GM23338 (cell line): ENCODE results near the gene GPATCH2. TPM values are rescaled to one million over a fixed set of nuclear protein-coding genes. Genes with fewer than 3 reads are reported as not detected.

Source experiments
- ATAC-seq: fragments of 200-7000 bp; cut with Tn5 transposase; 3 replicates; pipeline ENCODE4 v1.9.1; 2020
- DNase-seq: peaks from one replicate; pipeline ENCODE4 v3.0.0-alpha.2; 2015; ENCODE audit warnings: low spot score
- H2AFZ ChIP-seq: fragments of 200-600 bp; sonication (generic); 2 replicates; pipeline ENCODE4 v1.8.0; 2016; ENCODE audit warnings: antibody characterized with exemption, mild to moderate bottlenecking, moderate library complexity
- H3F3A ChIP-seq: fragments of 200-600 bp; sonication (generic); replicated peaks from 2 replicates; pipeline ENCODE4 v1.8.0; 2017; ENCODE audit warnings: antibody characterized with exemption, mixed run types, low read depth
- H3K27ac ChIP-seq: fragments of 200-600 bp; sonication (generic); 2 replicates; pipeline ENCODE4 v1.6.1; 2016; ENCODE audit warnings: low read depth
- H3K27me3 ChIP-seq: fragments of 200-600 bp; sonication (generic); 2 replicates; pipeline ENCODE4 v1.8.0; 2016; ENCODE audit warnings: mild to moderate bottlenecking, mixed run types, moderate library complexity; ENCODE audit not compliant: insufficient read depth
- H3K36me3 ChIP-seq: fragments of 200-600 bp; sonication (generic); 2 replicates; pipeline ENCODE4 v1.8.0; 2016; ENCODE audit warnings: mild to moderate bottlenecking; ENCODE audit not compliant: insufficient read depth
- H3K4me1 ChIP-seq: fragments of 200-600 bp; sonication (generic); 2 replicates; pipeline ENCODE4 v1.8.0; 2016; ENCODE audit warnings: mild to moderate bottlenecking, moderate library complexity; ENCODE audit not compliant: insufficient read depth
- H3K4me2 ChIP-seq: fragments of 200-600 bp; sonication (generic); 2 replicates; pipeline ENCODE4 v1.7.1; 2017; ENCODE audit warnings: mixed run types
- H3K4me3 ChIP-seq: fragments of 200-600 bp; sonication (generic); 2 replicates; pipeline ENCODE4 v1.6.1; 2016; ENCODE audit warnings: mixed run types
- H3K79me2 ChIP-seq: fragments of 200-600 bp; sonication (generic); replicated peaks from 2 replicates; pipeline ENCODE4 v1.8.0; 2017; ENCODE audit warnings: mild to moderate bottlenecking; ENCODE audit not compliant: insufficient read depth
- H3K9me2 ChIP-seq: fragments of 200-600 bp; sonication (generic); 2 replicates; pipeline ENCODE4 v1.8.0; 2017; ENCODE audit not compliant: insufficient read depth
- H4K20me1 ChIP-seq: fragments of 200-600 bp; sonication (generic); replicated peaks from 2 replicates; pipeline ENCODE4 v1.8.0; 2017; ENCODE audit warnings: mild to moderate bottlenecking; ENCODE audit not compliant: insufficient read depth
- H3K27ac Mint-ChIP-seq: 2 replicates; pipeline ENCODE4 v1.8.0; 2020; ENCODE audit warnings: inconsistent platforms, mild to moderate bottlenecking, moderate library complexity, mixed read lengths
- H3K27me3 Mint-ChIP-seq: 3 replicates; pipeline ENCODE4 v1.8.0; 2022; ENCODE audit warnings: low read depth, mild to moderate bottlenecking, moderate library complexity, mixed read lengths, inconsistent platforms; ENCODE audit not compliant: insufficient read depth, poor library complexity
- H3K36me3 Mint-ChIP-seq: 3 replicates; pipeline ENCODE4 v1.8.0; 2021; ENCODE audit warnings: low read depth, mild to moderate bottlenecking, inconsistent platforms, moderate library complexity, mixed read lengths
- H3K4me1 Mint-ChIP-seq: 3 replicates; pipeline ENCODE4 v1.8.0; 2020; ENCODE audit warnings: mild to moderate bottlenecking, inconsistent platforms, mixed read lengths
- H3K4me3 Mint-ChIP-seq: 3 replicates; pipeline ENCODE4 v1.8.0; 2021; ENCODE audit warnings: moderate library complexity, mild to moderate bottlenecking, inconsistent platforms, mixed read lengths
- H3K9me3 Mint-ChIP-seq: 3 replicates; pipeline ENCODE4 v1.8.0; 2020; ENCODE audit warnings: moderate library complexity, mild to moderate bottlenecking, inconsistent platforms, mixed read lengths
- JUNB ChIP-seq: IDR thresholded peaks from one replicate; pipeline ENCODE4 v1.6.1; 2016; ENCODE audit warnings: antibody characterized with exemption; ENCODE audit not compliant: unreplicated experiment
- NANOG ChIP-seq: IDR thresholded peaks from 2 replicates; pipeline ENCODE4 v1.6.1; 2016; ENCODE audit warnings: antibody characterized with exemption, borderline replicate concordance
- polyA plus RNA-seq: library from polyadenylated mRNA; unstranded; fragments of >200 nt; fragmentation: Nextera tagmentation; extraction: Ambion mirVana; gene quantifications from 2 replicates; pipeline ENCODE4 v1.2.1, GENCODE V29; 2016
- total RNA-seq: library from RNA; depleted of rRNA; stranded (reverse); fragments of >200 nt; shearing (Covaris generic); gene quantifications from 2 replicates; pipeline ENCODE4 v1.2.3, GENCODE V29; 2014
- TF ChIP-seq, protein P1 (sequence below): fragments of 250-450 bp; sonication (Bioruptor Pico); IDR thresholded peaks from 2 replicates; pipeline ENCODE4 v1.5.0; 2020; ENCODE audit warnings: mild to moderate bottlenecking, moderate library complexity
- TF ChIP-seq, protein P2 (sequence below): IDR thresholded peaks from one replicate; pipeline ENCODE4 v1.6.1; 2018; ENCODE audit warnings: antibody characterized with exemption; ENCODE audit not compliant: unreplicated experiment
- TF ChIP-seq, protein P3 (sequence below): IDR thresholded peaks from 2 replicates; pipeline ENCODE4 v1.6.1; 2016; ENCODE audit warnings: antibody characterized with exemption

Gene GPATCH2
- total and polyA plus RNA-seq, 2 experiments from 2014 or later, result 12.3 to 26.7 TPM

DNA sequence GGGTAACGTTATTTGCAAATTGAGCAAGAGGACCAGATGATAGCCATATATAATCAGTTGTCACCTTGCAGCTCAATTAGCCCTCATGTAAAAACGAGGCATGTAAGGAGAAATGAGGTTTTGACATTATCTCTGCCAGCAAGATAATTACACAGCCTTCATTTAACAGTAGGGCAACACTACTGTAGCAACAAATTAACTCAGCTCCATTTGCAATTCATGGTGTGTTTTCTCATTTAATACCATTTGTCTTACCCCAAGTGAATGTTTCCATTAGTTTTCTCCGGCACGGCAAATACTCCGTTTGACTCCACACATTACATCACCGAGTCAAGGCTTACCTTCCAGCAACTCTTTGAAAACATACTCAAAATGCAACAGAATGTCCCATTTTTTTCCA is 66.7 kb downstream of the GPATCH2 start (continued):
- TF ChIP-seq, protein P1, sequence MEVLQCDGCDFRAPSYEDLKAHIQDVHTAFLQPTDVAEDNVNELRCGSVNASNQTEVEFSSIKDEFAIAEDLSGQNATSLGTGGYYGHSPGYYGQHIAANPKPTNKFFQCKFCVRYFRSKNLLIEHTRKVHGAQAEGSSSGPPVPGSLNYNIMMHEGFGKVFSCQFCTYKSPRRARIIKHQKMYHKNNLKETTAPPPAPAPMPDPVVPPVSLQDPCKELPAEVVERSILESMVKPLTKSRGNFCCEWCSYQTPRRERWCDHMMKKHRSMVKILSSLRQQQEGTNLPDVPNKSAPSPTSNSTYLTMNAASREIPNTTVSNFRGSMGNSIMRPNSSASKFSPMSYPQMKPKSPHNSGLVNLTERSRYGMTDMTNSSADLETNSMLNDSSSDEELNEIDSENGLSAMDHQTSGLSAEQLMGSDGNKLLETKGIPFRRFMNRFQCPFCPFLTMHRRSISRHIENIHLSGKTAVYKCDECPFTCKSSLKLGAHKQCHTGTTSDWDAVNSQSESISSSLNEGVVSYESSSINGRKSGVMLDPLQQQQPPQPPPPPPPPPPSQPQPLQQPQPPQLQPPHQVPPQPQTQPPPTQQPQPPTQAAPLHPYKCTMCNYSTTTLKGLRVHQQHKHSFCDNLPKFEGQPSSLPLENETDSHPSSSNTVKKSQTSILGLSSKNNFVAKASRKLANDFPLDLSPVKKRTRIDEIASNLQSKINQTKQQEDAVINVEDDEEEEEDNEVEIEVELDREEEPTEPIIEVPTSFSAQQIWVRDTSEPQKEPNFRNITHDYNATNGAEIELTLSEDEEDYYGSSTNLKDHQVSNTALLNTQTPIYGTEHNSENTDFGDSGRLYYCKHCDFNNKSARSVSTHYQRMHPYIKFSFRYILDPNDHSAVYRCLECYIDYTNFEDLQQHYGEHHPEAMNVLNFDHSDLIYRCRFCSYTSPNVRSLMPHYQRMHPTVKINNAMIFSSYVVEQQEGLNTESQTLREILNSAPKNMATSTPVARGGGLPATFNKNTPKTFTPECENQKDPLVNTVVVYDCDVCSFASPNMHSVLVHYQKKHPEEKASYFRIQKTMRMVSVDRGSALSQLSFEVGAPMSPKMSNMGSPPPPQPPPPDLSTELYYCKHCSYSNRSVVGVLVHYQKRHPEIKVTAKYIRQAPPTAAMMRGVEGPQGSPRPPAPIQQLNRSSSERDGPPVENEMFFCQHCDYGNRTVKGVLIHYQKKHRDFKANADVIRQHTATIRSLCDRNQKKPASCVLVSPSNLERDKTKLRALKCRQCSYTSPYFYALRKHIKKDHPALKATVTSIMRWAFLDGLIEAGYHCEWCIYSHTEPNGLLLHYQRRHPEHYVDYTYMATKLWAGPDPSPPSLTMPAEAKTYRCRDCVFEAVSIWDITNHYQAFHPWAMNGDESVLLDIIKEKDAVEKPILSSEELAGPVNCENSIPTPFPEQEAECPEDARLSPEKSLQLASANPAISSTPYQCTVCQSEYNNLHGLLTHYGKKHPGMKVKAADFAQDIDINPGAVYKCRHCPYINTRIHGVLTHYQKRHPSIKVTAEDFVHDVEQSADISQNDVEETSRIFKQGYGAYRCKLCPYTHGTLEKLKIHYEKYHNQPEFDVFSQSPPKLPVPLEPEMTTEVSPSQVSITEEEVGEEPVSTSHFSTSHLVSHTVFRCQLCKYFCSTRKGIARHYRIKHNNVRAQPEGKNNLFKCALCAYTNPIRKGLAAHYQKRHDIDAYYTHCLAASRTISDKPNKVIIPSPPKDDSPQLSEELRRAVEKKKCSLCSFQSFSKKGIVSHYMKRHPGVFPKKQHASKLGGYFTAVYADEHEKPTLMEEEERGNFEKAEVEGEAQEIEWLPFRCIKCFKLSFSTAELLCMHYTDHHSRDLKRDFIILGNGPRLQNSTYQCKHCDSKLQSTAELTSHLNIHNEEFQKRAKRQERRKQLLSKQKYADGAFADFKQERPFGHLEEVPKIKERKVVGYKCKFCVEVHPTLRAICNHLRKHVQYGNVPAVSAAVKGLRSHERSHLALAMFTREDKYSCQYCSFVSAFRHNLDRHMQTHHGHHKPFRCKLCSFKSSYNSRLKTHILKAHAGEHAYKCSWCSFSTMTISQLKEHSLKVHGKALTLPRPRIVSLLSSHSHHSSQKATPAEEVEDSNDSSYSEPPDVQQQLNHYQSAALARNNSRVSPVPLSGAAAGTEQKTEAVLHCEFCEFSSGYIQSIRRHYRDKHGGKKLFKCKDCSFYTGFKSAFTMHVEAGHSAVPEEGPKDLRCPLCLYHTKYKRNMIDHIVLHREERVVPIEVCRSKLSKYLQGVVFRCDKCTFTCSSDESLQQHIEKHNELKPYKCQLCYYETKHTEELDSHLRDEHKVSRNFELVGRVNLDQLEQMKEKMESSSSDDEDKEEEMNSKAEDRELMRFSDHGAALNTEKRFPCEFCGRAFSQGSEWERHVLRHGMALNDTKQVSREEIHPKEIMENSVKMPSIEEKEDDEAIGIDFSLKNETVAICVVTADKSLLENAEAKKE (CRISPR knock-in tag), result no peak
- TF ChIP-seq, protein P2, sequence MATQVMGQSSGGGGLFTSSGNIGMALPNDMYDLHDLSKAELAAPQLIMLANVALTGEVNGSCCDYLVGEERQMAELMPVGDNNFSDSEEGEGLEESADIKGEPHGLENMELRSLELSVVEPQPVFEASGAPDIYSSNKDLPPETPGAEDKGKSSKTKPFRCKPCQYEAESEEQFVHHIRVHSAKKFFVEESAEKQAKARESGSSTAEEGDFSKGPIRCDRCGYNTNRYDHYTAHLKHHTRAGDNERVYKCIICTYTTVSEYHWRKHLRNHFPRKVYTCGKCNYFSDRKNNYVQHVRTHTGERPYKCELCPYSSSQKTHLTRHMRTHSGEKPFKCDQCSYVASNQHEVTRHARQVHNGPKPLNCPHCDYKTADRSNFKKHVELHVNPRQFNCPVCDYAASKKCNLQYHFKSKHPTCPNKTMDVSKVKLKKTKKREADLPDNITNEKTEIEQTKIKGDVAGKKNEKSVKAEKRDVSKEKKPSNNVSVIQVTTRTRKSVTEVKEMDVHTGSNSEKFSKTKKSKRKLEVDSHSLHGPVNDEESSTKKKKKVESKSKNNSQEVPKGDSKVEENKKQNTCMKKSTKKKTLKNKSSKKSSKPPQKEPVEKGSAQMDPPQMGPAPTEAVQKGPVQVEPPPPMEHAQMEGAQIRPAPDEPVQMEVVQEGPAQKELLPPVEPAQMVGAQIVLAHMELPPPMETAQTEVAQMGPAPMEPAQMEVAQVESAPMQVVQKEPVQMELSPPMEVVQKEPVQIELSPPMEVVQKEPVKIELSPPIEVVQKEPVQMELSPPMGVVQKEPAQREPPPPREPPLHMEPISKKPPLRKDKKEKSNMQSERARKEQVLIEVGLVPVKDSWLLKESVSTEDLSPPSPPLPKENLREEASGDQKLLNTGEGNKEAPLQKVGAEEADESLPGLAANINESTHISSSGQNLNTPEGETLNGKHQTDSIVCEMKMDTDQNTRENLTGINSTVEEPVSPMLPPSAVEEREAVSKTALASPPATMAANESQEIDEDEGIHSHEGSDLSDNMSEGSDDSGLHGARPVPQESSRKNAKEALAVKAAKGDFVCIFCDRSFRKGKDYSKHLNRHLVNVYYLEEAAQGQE, result no peak

DNA sequence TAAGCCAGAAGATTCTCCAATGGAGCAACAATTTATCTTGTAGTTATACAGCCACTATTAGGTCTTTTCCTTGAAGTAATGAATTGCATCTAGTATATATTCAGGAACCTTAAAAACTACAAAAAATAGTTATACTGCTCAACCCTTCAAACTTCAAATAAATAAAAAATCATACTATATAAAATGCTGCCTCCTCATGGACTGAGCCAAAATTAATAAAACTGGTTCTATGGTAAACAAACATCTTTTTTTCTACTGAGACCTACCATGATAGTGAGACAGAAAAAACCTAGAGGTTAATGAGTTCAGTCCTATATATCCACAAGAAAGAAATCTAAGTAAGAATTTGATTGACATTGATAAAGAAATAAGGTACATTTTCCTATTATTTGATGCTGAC is 67.7 kb downstream of the GPATCH2 start:
- H3K4me3 Mint-ChIP-seq, result no peak overlapping the region
- peaks cover 7% of the 10 kb centered on the region for H3K4me1 Mint-ChIP-seq
- Histone ChIP-seq H3K36me3 (no peaks in the 10 kb centered on the region), H3K27me3 (no peaks in the 10 kb centered on the region), H2AFZ (no peak overlapping the region), H3K4me2 (no peak overlapping the region), H3K79me2 (no peaks in the 10 kb centered on the region), H3K4me1 (peaks cover 9% of the 10 kb centered on the region), H3F3A (no peaks in the 10 kb centered on the region), H3K27ac (no peak overlapping the region), H3K4me3 (no peak overlapping the region), H4K20me1 (no peaks in the 10 kb centered on the region), H3K9me2 (no peaks in the 10 kb centered on the region)
- no peaks in the 10 kb centered on the region for H3K27me3 Mint-ChIP-seq
- DNase-seq, result no peak
- H3K27ac Mint-ChIP-seq, result no peak overlapping the region
- H3K9me3 Mint-ChIP-seq, result no peaks in the 10 kb centered on the region
- no peaks in the 10 kb centered on the region for H3K36me3 Mint-ChIP-seq
- no peak for ATAC-seq
- TF ChIP-seq, protein P1 (CRISPR knock-in tag), result no peak
- no peak for TF ChIP-seq JUNB
- TF ChIP-seq, protein P3, sequence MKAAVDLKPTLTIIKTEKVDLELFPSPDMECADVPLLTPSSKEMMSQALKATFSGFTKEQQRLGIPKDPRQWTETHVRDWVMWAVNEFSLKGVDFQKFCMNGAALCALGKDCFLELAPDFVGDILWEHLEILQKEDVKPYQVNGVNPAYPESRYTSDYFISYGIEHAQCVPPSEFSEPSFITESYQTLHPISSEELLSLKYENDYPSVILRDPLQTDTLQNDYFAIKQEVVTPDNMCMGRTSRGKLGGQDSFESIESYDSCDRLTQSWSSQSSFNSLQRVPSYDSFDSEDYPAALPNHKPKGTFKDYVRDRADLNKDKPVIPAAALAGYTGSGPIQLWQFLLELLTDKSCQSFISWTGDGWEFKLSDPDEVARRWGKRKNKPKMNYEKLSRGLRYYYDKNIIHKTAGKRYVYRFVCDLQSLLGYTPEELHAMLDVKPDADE, result no peak
- no peak for TF ChIP-seq NANOG
